CD14-positive monocyte (primary cell): ENCODE data around the gene PTK7. TPM values are rescaled to one million over a fixed set of nuclear protein-coding genes. Genes with fewer than 3 reads are reported as not detected.

Experiments
- DNase-seq, 3 donors: peaks; one replicate each; pipeline ENCODE4 v3.0.0-alpha.2; 2011 to 2022
- H2AFZ ChIP-seq: 2 replicates; pipeline ENCODE4 v1.6.0; 2012; ENCODE audit warnings: mild to moderate bottlenecking, low read depth, low read length, inconsistent platforms; ENCODE audit not compliant: insufficient read depth, poor library complexity, severe bottlenecking
- H3K27ac ChIP-seq, 2 donors: 1 replicate in 1 of 2; 2 replicates in 1 of 2; pipeline ENCODE4 v1.5.1; 2012 to 2013; ENCODE audit warnings: low read length in 2 of 2, control low read depth in 1 of 2, inconsistent platforms in 1 of 2, low read depth in 1 of 2, mild to moderate bottlenecking in 1 of 2
- H3K27me3 ChIP-seq, 2 donors: one replicate each; pipeline versions ENCODE4 v1.6.0 to v1.6.1; 2011 to 2013; ENCODE audit warnings: low read length in 2 of 2; ENCODE audit not compliant: control insufficient read depth in 2 of 2, insufficient read depth in 2 of 2
- H3K36me3 ChIP-seq, 2 donors: replicated peaks in 1 of 2; 1 replicate in 1 of 2; 2 replicates in 1 of 2; pipeline versions ENCODE4 v1.5.1 to v1.6.1; 2012 to 2013; ENCODE audit warnings: low read length in 2 of 2, control low read depth in 1 of 2, inconsistent platforms in 1 of 2, mild to moderate bottlenecking in 1 of 2; ENCODE audit not compliant: insufficient read depth in 2 of 2, control insufficient read depth in 1 of 2
- H3K4me1 ChIP-seq, 2 donors: 1 replicate in 1 of 2; 2 replicates in 1 of 2; pipeline versions ENCODE4 v1.5.1 to v1.6.1; 2012 to 2013; ENCODE audit warnings: low read length in 2 of 2, control low read depth in 1 of 2, inconsistent platforms in 1 of 2, mild to moderate bottlenecking in 1 of 2, moderate library complexity in 1 of 2; ENCODE audit not compliant: insufficient read depth in 2 of 2, control insufficient read depth in 1 of 2
- H3K4me2 ChIP-seq: replicated peaks from 2 replicates; pipeline ENCODE3; 2012; ENCODE audit warnings: low read length, moderate library complexity, mild to moderate bottlenecking; ENCODE audit not compliant: poor library complexity, severe bottlenecking; ENCODE audit errors: extremely low read depth
- H3K4me3 ChIP-seq, 3 experiments: fragments of 200-600 bp in 1 of 3; sonication (generic) in 1 of 3; replicated peaks in 1 of 3; 1 replicate in 2 of 3; 2 replicates in 1 of 3; pipeline ENCODE4 v1.5.1; 2011 to 2013; ENCODE audit warnings: low read length in 3 of 3, mild to moderate bottlenecking in 3 of 3, control low read depth in 2 of 3, low read depth in 2 of 3, inconsistent platforms in 1 of 3, moderate library complexity in 1 of 3
- H3K79me2 ChIP-seq: 2 replicates; pipeline ENCODE4 v1.6.0; 2012; ENCODE audit warnings: mild to moderate bottlenecking, control low read depth, inconsistent platforms, low read length, moderate library complexity; ENCODE audit not compliant: insufficient read depth
- H3K9ac ChIP-seq: 2 replicates; pipeline ENCODE4 v1.6.0; 2017; ENCODE audit warnings: low read length, mild to moderate bottlenecking; ENCODE audit not compliant: insufficient read depth, poor library complexity, severe bottlenecking
- H3K9me3 ChIP-seq, 2 donors: replicated peaks in 1 of 2; 1 replicate in 1 of 2; 2 replicates in 1 of 2; pipeline versions ENCODE4 v1.5.1 to v1.6.1; 2012 to 2013; ENCODE audit warnings: low read length in 2 of 2, control low read depth in 1 of 2; ENCODE audit not compliant: control insufficient read depth in 1 of 2, insufficient read depth in 1 of 2
- H4K20me1 ChIP-seq: 2 replicates; pipeline ENCODE4 v1.6.0; 2012; ENCODE audit warnings: mild to moderate bottlenecking, low read length, control low read depth, moderate library complexity; ENCODE audit not compliant: insufficient read depth
- H3K27ac Mint-ChIP-seq, 7 donors: one replicate each; pipeline ENCODE4 v1.8.0; 2020; ENCODE audit warnings: mild to moderate bottlenecking in 7 of 7, mixed read lengths in 7 of 7, moderate library complexity in 6 of 7, inconsistent platforms in 2 of 7
- H3K27me3 Mint-ChIP-seq, 3 donors: one replicate each; pipeline ENCODE4 v1.8.0; 2021 to 2022; ENCODE audit warnings: low read depth in 3 of 3, mild to moderate bottlenecking in 3 of 3, mixed read lengths in 3 of 3, moderate library complexity in 3 of 3, inconsistent platforms in 1 of 3
- H3K36me3 Mint-ChIP-seq, 2 donors: one replicate each; pipeline ENCODE4 v1.8.0; 2020; ENCODE audit warnings: mixed read lengths in 2 of 2, inconsistent platforms in 1 of 2, mild to moderate bottlenecking in 1 of 2
- H3K4me1 Mint-ChIP-seq: one replicate; pipeline ENCODE4 v1.8.0; 2020; ENCODE audit warnings: mild to moderate bottlenecking, mixed read lengths
- H3K4me3 Mint-ChIP-seq, 2 donors: one replicate each; pipeline ENCODE4 v1.8.0; 2020; ENCODE audit warnings: mild to moderate bottlenecking in 2 of 2, mixed read lengths in 2 of 2, moderate library complexity in 1 of 2
- H3K9me3 Mint-ChIP-seq, 7 donors: one replicate each; pipeline ENCODE4 v1.8.0; 2020 to 2022; ENCODE audit warnings: mixed read lengths in 7 of 7, mild to moderate bottlenecking in 6 of 7, moderate library complexity in 6 of 7, inconsistent platforms in 2 of 7
- CTCF ChIP-seq: fragments of 200-600 bp; IDR thresholded peaks from one replicate; pipeline ENCODE4 v1.8.0; 2022; ENCODE audit warnings: antibody characterized with exemption, mild to moderate bottlenecking
- WGBS: methylation state at CpG from one replicate; pipeline ENCODE4 v1.1.5; 2013; ENCODE audit warnings: missing lambda C conversion rate; ENCODE audit not compliant: insufficient coverage; 5-methylcytosine and 5-hydroxymethylcytosine counted together
- intact Hi-C, 2 donors: fragments of 100-400 bp; cut with micrococcal nuclease; formaldehyde crosslinking; loops; one replicate each; pipeline versions ENCODE4 v1.15.0 to v1.15.1; 2023
- polyA plus RNA-seq, 3 donors: library from polyadenylated mRNA; depleted of rRNA in 1 of 3; unstranded in 2 of 3; stranded (reverse) in 1 of 3; fragments of 300-500 nt in 2 of 3; fragments of >200 nt in 1 of 3; fragmentation: Illumina TruSeq in 2 of 3; gene quantifications; 1 replicate in 2 of 3; 2 replicates in 1 of 3; pipeline ENCODE4 v1.2.3, GENCODE V29; 2012 to 2021

The PTK7 gene
- polyA plus RNA-seq, 3 donors: 0.19 TPM; not detected in 2

DNA sequence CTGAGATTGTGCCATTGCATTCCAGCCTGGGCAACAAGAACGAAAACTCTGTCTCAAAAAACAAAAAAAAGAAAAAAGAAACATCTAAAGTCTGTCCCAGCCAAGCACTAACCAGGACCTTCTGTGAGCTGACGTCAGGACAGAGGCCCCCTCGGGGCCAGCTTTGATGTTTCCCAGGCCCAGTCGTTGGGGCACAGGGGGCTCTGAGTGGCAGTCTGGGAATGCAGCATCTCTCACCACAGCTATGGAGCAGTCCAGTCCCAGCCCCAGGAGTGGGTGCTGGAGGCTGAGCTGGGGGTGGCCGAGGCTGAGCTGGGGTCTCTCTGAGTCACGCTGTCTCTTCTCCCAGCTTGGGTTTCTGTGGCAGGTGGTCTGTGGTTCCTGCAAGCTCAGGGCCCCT, 49.0 kb downstream of the PTK7 start:
- H3K4me3 ChIP-seq: no peak overlapping the region
- intact Hi-C loops: no loop called here
- no peak for TF ChIP-seq CTCF
- WGBS: 72% methylated on average over 3 of the region's 6 CpGs
- no peaks in the 10 kb centered on the region for H3K79me2 ChIP-seq
- no peak overlapping the region for H3K4me2 ChIP-seq
- no peaks in the 10 kb centered on the region for H3K27me3 ChIP-seq
- H3K9ac ChIP-seq: no peak overlapping the region
- no peak overlapping the region for H3K27ac Mint-ChIP-seq
- DNase-seq: no peak
- no peaks in the 10 kb centered on the region for H3K36me3 ChIP-seq
- H3K4me1 Mint-ChIP-seq: peaks cover 3% of the 10 kb centered on the region
- no peaks in the 10 kb centered on the region for H3K9me3 ChIP-seq
- H3K36me3 Mint-ChIP-seq: no peaks in the 10 kb centered on the region
- H3K4me3 Mint-ChIP-seq: no peak overlapping the region
- H3K9me3 Mint-ChIP-seq: no peaks in the 10 kb centered on the region
- H3K27ac ChIP-seq: no peak overlapping the region
- H3K27me3 Mint-ChIP-seq: peaks cover 0 to 3% (median 0%) of the 10 kb centered on the region in 3 donors
- H3K4me1 ChIP-seq: no peaks in the 10 kb centered on the region
- H4K20me1 ChIP-seq: no peaks in the 10 kb centered on the region
- H2AFZ ChIP-seq: no peak overlapping the region

DNA sequence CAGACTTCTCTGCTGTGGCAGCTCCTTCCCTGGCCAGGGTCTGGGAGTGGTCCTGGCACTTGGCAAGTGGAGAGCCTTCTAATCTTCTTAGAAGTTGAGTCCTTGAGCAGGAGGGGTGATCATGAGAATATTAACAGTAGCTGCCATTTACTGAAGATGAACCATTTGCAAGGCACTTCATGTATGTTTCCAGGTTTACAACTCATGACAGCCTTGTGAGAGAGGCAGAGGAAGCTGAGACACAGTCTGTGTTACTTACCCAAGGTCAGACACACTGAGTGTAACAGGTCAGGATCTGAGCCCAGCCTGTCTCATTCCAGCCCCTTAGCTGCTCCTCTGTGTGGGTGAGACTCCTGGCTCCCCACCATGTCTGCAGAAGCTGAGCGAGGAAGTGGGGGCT, 49.4 kb downstream of the PTK7 start:
- Mint-ChIP-seq H3K27me3 (peaks cover 0 to 3% (median 0%) of the 10 kb centered on the region in 3 donors), H3K27ac (no peak overlapping the region), H3K4me3 (no peak overlapping the region), H3K9me3 (no peaks in the 10 kb centered on the region), H3K36me3 (no peaks in the 10 kb centered on the region), H3K4me1 (peaks cover 3% of the 10 kb centered on the region)
- intact Hi-C loops: no loop called here
- H3K27me3 ChIP-seq: no peaks in the 10 kb centered on the region
- no peak overlapping the region for H3K4me2 ChIP-seq
- no peak overlapping the region for H3K27ac ChIP-seq
- H4K20me1 ChIP-seq: no peaks in the 10 kb centered on the region
- H3K4me3 ChIP-seq: no peak overlapping the region
- H3K4me1 ChIP-seq: no peaks in the 10 kb centered on the region
- H2AFZ ChIP-seq: no peak overlapping the region
- DNase-seq: no peak
- no peaks in the 10 kb centered on the region for H3K9me3 ChIP-seq
- no peak for TF ChIP-seq CTCF
- no peak overlapping the region for H3K9ac ChIP-seq
- H3K36me3 ChIP-seq: no peaks in the 10 kb centered on the region
- no peaks in the 10 kb centered on the region for H3K79me2 ChIP-seq
- 100% methylated on average over 1 of the region's 1 CpG for WGBS
